ENCODE measurements around the gene GPC6.

- TF ChIP-seq EGR1 (IDR thresholded peaks at IDR 0.05; ENCODE audit: low read depth in 2 of 2) (no peak), CTCF (IDR thresholded peaks at IDR 0.05; ENCODE audit: low read depth, low read length, missing input control) (no peak), TAF1 (conservative IDR thresholded peaks at IDR 0.05) (no peak), REST (IDR thresholded peaks at IDR 0.05) (no peak), YY1 (IDR thresholded peaks at IDR 0.05) (no peak), RAD21 (IDR thresholded peaks at IDR 0.05) (no peak), ATF3 (IDR thresholded peaks at IDR 0.05) (no peak), JUND (IDR thresholded peaks at IDR 0.05) (no peak), HNF4G (IDR thresholded peaks at IDR 0.05) (no peak), GABPA (IDR thresholded peaks at IDR 0.05 in 1 of 2, conservative IDR thresholded peaks at IDR 0.05 in 1 of 2) (peak in 1 of 2 donors; percentile 12)
Measured at GRCh38 chr13:94323764-94324758, 1097.5 kb downstream of the GPC6 start.

All from liver (tissue), 3 donors.